ENCODE measurements around the gene ERC2.

ERC2 gene

GRCh38 chr3:55804170-55805095 lies 663.8 kb downstream of the ERC2 start:
- Mint-ChIP-seq H3K27ac (no peak overlapping the region), H3K27me3 (no peaks in the 10 kb centered on the region), H3K4me1 (ENCODE audit: low read depth in 2 of 2) (no peaks in the 10 kb centered on the region), H3K36me3 (ENCODE audit: insufficient read depth) (no peaks in the 10 kb centered on the region), H3K9me3 (peaks cover 3 to 21% of the 10 kb centered on the region in 2 donors), H3K4me3 (no peak overlapping the region)
- DNase-seq = no peak
- no peak for ATAC-seq (replicated peaks)

- Mint-ChIP-seq H3K4me1 (ENCODE audit: low read depth in 2 of 2) (no peaks in the 10 kb centered on the region), H3K27me3 (no peaks in the 10 kb centered on the region), H3K36me3 (ENCODE audit: insufficient read depth) (no peaks in the 10 kb centered on the region), H3K4me3 (no peak overlapping the region), H3K9me3 (peaks cover 3 to 30% of the 10 kb centered on the region in 2 donors), H3K27ac (no peak overlapping the region)
- ATAC-seq (replicated peaks) (no peak), DNase-seq (no peak)
Observed at GRCh38 chr3:55802816-55803215, 665.5 kb downstream of the ERC2 start.

- DNase-seq = no peak
- peaks cover 3 to 33% of the 10 kb centered on the region in 2 donors for H3K9me3 Mint-ChIP-seq
- no peak for ATAC-seq (replicated peaks)
- no peak overlapping the region for H3K27ac Mint-ChIP-seq
- H3K4me1 Mint-ChIP-seq (ENCODE audit: low read depth in 2 of 2) = no peaks in the 10 kb centered on the region
- H3K27me3 Mint-ChIP-seq = no peaks in the 10 kb centered on the region
- no peak overlapping the region for H3K4me3 Mint-ChIP-seq
- H3K36me3 Mint-ChIP-seq (ENCODE audit: insufficient read depth) = no peaks in the 10 kb centered on the region
Observed at GRCh38 chr3:55801676-55802075, 666.6 kb downstream of the ERC2 start.

GRCh38 chr3:55801068-55801467 lies 667.2 kb downstream of the ERC2 start:
- Mint-ChIP-seq H3K9me3 (peaks cover 3 to 33% of the 10 kb centered on the region in 2 donors), H3K4me3 (no peak overlapping the region)

GRCh38 chr3:55797775-55798174 lies 670.5 kb downstream of the ERC2 start:
- peaks cover 2 to 19% of the 10 kb centered on the region in 2 donors for H3K9me3 Mint-ChIP-seq
- no peak for ATAC-seq (replicated peaks)
- no peak overlapping the region for H3K27ac Mint-ChIP-seq
- H3K4me1 Mint-ChIP-seq (ENCODE audit: low read depth in 2 of 2) = no peaks in the 10 kb centered on the region
- no peak overlapping the region for H3K4me3 Mint-ChIP-seq
- no peak for DNase-seq
- no peaks in the 10 kb centered on the region for H3K27me3 Mint-ChIP-seq
- no peaks in the 10 kb centered on the region for H3K36me3 Mint-ChIP-seq (ENCODE audit: insufficient read depth)

More at GRCh38 chr3:55801068-55801467, 667.2 kb downstream of the ERC2 start:
- Mint-ChIP-seq H3K4me1 (ENCODE audit: low read depth in 2 of 2) (no peaks in the 10 kb centered on the region), H3K36me3 (ENCODE audit: insufficient read depth) (no peaks in the 10 kb centered on the region), H3K27ac (no peak overlapping the region), H3K27me3 (no peaks in the 10 kb centered on the region)
- DNase-seq (no peak), ATAC-seq (replicated peaks) (no peak)

GRCh38 chr3:55797084-55797483 lies 671.2 kb downstream of the ERC2 start:
- DNase-seq = no peak
- Mint-ChIP-seq H3K9me3 (peaks cover 2 to 19% of the 10 kb centered on the region in 2 donors), H3K36me3 (ENCODE audit: insufficient read depth) (no peaks in the 10 kb centered on the region)

GRCh38 chr3:55796533-55796932 lies 671.7 kb downstream of the ERC2 start:
- H3K4me3 Mint-ChIP-seq = no peak overlapping the region
- peaks cover 2 to 19% of the 10 kb centered on the region in 2 donors for H3K9me3 Mint-ChIP-seq
- no peak for DNase-seq
- H3K36me3 Mint-ChIP-seq (ENCODE audit: insufficient read depth) = no peaks in the 10 kb centered on the region
- H3K27me3 Mint-ChIP-seq = no peaks in the 10 kb centered on the region
- no peaks in the 10 kb centered on the region for H3K4me1 Mint-ChIP-seq (ENCODE audit: low read depth in 2 of 2)
- no peak for ATAC-seq (replicated peaks)
- no peak overlapping the region for H3K27ac Mint-ChIP-seq

More at GRCh38 chr3:55797084-55797483, 671.2 kb downstream of the ERC2 start:
- no peak overlapping the region for H3K4me3 Mint-ChIP-seq
- no peak overlapping the region for H3K27ac Mint-ChIP-seq
- no peaks in the 10 kb centered on the region for H3K4me1 Mint-ChIP-seq (ENCODE audit: low read depth in 2 of 2)
- H3K27me3 Mint-ChIP-seq = no peaks in the 10 kb centered on the region
- no peak for ATAC-seq (replicated peaks)

- Mint-ChIP-seq H3K27ac (no peak overlapping the region), H3K27me3 (no peaks in the 10 kb centered on the region), H3K4me3 (no peak overlapping the region), H3K9me3 (peaks cover 2 to 15% of the 10 kb centered on the region in 2 donors), H3K4me1 (ENCODE audit: low read depth in 2 of 2) (no peaks in the 10 kb centered on the region), H3K36me3 (ENCODE audit: insufficient read depth) (no peaks in the 10 kb centered on the region)
- no peak for DNase-seq
- no peak for ATAC-seq (replicated peaks)
Observed at GRCh38 chr3:55795746-55796145, 672.5 kb downstream of the ERC2 start.

GRCh38 chr3:55795296-55795695 lies 673.0 kb downstream of the ERC2 start:
- no peak for ATAC-seq (replicated peaks)
- peaks cover 3 to 12% of the 10 kb centered on the region in 2 donors for H3K9me3 Mint-ChIP-seq
- no peak overlapping the region for H3K27ac Mint-ChIP-seq

GRCh38 chr3:55792742-55793141 lies 675.5 kb downstream of the ERC2 start:
- DNase-seq = no peak
- Mint-ChIP-seq H3K4me1 (ENCODE audit: low read depth in 2 of 2) (no peaks in the 10 kb centered on the region), H3K4me3 (no peak overlapping the region), H3K36me3 (ENCODE audit: insufficient read depth) (no peaks in the 10 kb centered on the region), H3K27me3 (no peaks in the 10 kb centered on the region), H3K27ac (no peak overlapping the region), H3K9me3 (peaks cover 2 to 10% of the 10 kb centered on the region in 2 donors)
- ATAC-seq (replicated peaks) = no peak

More at GRCh38 chr3:55795296-55795695, 673.0 kb downstream of the ERC2 start:
- Mint-ChIP-seq H3K27me3 (no peaks in the 10 kb centered on the region), H3K4me1 (ENCODE audit: low read depth in 2 of 2) (no peaks in the 10 kb centered on the region), H3K4me3 (no peak overlapping the region), H3K36me3 (ENCODE audit: insufficient read depth) (no peaks in the 10 kb centered on the region)
- no peak for DNase-seq

- DNase-seq (no peak), ATAC-seq (replicated peaks) (no peak)
- no peak overlapping the region for H3K4me3 Mint-ChIP-seq
- H3K9me3 Mint-ChIP-seq = peaks cover 0 to 10% of the 10 kb centered on the region in 2 donors
- H3K27me3 Mint-ChIP-seq = no peaks in the 10 kb centered on the region
- H3K36me3 Mint-ChIP-seq (ENCODE audit: insufficient read depth) = no peaks in the 10 kb centered on the region
- no peak overlapping the region for H3K27ac Mint-ChIP-seq
- no peaks in the 10 kb centered on the region for H3K4me1 Mint-ChIP-seq (ENCODE audit: low read depth in 2 of 2)
Observed at GRCh38 chr3:55792009-55792408, 676.3 kb downstream of the ERC2 start.

GRCh38 chr3:55790596-55791350 lies 677.5 kb downstream of the ERC2 start:
- H3K4me3 Mint-ChIP-seq = no peak overlapping the region
- H3K36me3 Mint-ChIP-seq (ENCODE audit: insufficient read depth) = no peaks in the 10 kb centered on the region
- H3K9me3 Mint-ChIP-seq = peaks cover 0 to 8% of the 10 kb centered on the region in 2 donors
- no peaks in the 10 kb centered on the region for H3K4me1 Mint-ChIP-seq (ENCODE audit: low read depth in 2 of 2)
- no peak for ATAC-seq (replicated peaks)
- DNase-seq = no peak
- no peak overlapping the region for H3K27ac Mint-ChIP-seq
- H3K27me3 Mint-ChIP-seq = no peaks in the 10 kb centered on the region

GRCh38 chr3:55789516-55789915 lies 678.8 kb downstream of the ERC2 start:
- Mint-ChIP-seq H3K27me3 (no peaks in the 10 kb centered on the region), H3K36me3 (ENCODE audit: insufficient read depth) (no peaks in the 10 kb centered on the region), H3K9me3 (peaks cover 0 to 8% of the 10 kb centered on the region in 2 donors), H3K4me1 (ENCODE audit: low read depth in 2 of 2) (no peaks in the 10 kb centered on the region), H3K27ac (no peak overlapping the region), H3K4me3 (no peak overlapping the region)
- DNase-seq = no peak
- no peak for ATAC-seq (replicated peaks)
